Measurements from ENCODE around the gene MPRIP. TPM values are rescaled to one million over a fixed set of nuclear protein-coding genes. Genes with fewer than 3 reads are reported as not detected.

MPRIP gene
- total RNA-seq, 1 experiment from 2014 or later = 443 TPM

GRCh38 chr17:17221329-17221728 lies 179.1 kb downstream of the MPRIP start:
- CTCF ChIA-PET = no interaction called here
- intact Hi-C loops (cut with micrococcal nuclease; ENCODE audit: unreplicated experiment) = no loop called here
- peaks cover 3% of the 10 kb centered on the region; the same call in 1 of the 2 replicates for H4K20me1 ChIP-seq (ENCODE audit: insufficient read depth)
- no peak overlapping the region for H3K4me2 ChIP-seq
- no peak for TF ChIP-seq CTCF (conservative IDR thresholded peaks at IDR 0.05)
- no peak for TF ChIP-seq EZH2 (IDR thresholded peaks at IDR 0.05; ENCODE audit: low read depth)
- no peak overlapping the region for H3K4me3 ChIP-seq
- H3K9me3 ChIP-seq (ENCODE audit: insufficient read depth, low read depth) = no peaks in the 10 kb centered on the region
- no TSS peak for BruUV-seq (replicated peaks)
- no peak for DNase-seq
- peaks cover 18% of the 10 kb centered on the region; the same call in 1 of the 2 replicates for H3K36me3 ChIP-seq (ENCODE audit: low read depth)
- no peaks in the 10 kb centered on the region for H3F3A ChIP-seq (ENCODE audit: insufficient read depth, low read depth)
- no peaks in the 10 kb centered on the region for H3K79me2 ChIP-seq (ENCODE audit: low read depth)
- no peak overlapping the region for H3K27ac ChIP-seq
- H3K9me2 ChIP-seq (ENCODE audit: insufficient read depth) = no peaks in the 10 kb centered on the region
- H3K27me3 ChIP-seq (ENCODE audit: insufficient read depth, low read depth) = no peaks in the 10 kb centered on the region
- POLR2A ChIA-PET (ENCODE audit: unreplicated experiment) = no interaction called here
- no peak overlapping the region for H2AFZ ChIP-seq
- no peaks in the 10 kb centered on the region for H3K4me1 ChIP-seq (replicated peaks; ENCODE audit: insufficient read depth)

- H4K20me1 ChIP-seq (ENCODE audit: insufficient read depth) = peaks cover 3% of the 10 kb centered on the region; the same call in 1 of the 2 replicates
- ChIA-PET CTCF (no interaction called here), POLR2A (ENCODE audit: unreplicated experiment) (no interaction called here)
- no peaks in the 10 kb centered on the region for H3K4me1 ChIP-seq (replicated peaks; ENCODE audit: insufficient read depth)
- no peaks in the 10 kb centered on the region for H3K9me3 ChIP-seq (ENCODE audit: insufficient read depth, low read depth)
- intact Hi-C loops (cut with micrococcal nuclease; ENCODE audit: unreplicated experiment) = no loop called here
- no peak overlapping the region for H3K4me2 ChIP-seq
- H3K9me2 ChIP-seq (ENCODE audit: insufficient read depth) = no peaks in the 10 kb centered on the region
- H3K79me2 ChIP-seq (ENCODE audit: low read depth) = no peaks in the 10 kb centered on the region
- H2AFZ ChIP-seq = no peak overlapping the region
- TF ChIP-seq CTCF (conservative IDR thresholded peaks at IDR 0.05) = no peak
- H3K27ac ChIP-seq = no peak overlapping the region
- BruUV-seq (replicated peaks) = no TSS peak
- H3F3A ChIP-seq (ENCODE audit: insufficient read depth, low read depth) = no peaks in the 10 kb centered on the region
- H3K4me3 ChIP-seq = no peak overlapping the region
- no peak for DNase-seq
- peaks cover 23% of the 10 kb centered on the region; the same call in 1 of the 2 replicates for H3K36me3 ChIP-seq (ENCODE audit: low read depth)
- no peaks in the 10 kb centered on the region for H3K27me3 ChIP-seq (ENCODE audit: insufficient read depth, low read depth)
Observed at GRCh38 chr17:17223736-17224135, 181.5 kb downstream of the MPRIP start.

- Histone ChIP-seq H3K27ac (no peak overlapping the region), H3F3A (ENCODE audit: insufficient read depth, low read depth) (no peaks in the 10 kb centered on the region), H2AFZ (no peak overlapping the region), H4K20me1 (ENCODE audit: insufficient read depth) (peaks cover 3% of the 10 kb centered on the region; the same call in 1 of the 2 replicates), H3K9me2 (ENCODE audit: insufficient read depth) (no peaks in the 10 kb centered on the region), H3K79me2 (ENCODE audit: low read depth) (no peaks in the 10 kb centered on the region), H3K4me2 (no peak overlapping the region), H3K4me1 (replicated peaks; ENCODE audit: insufficient read depth) (no peaks in the 10 kb centered on the region), H3K4me3 (no peak overlapping the region), H3K36me3 (ENCODE audit: low read depth) (peaks cover 23% of the 10 kb centered on the region; the same call in 1 of the 2 replicates), H3K9me3 (ENCODE audit: insufficient read depth, low read depth) (no peaks in the 10 kb centered on the region), H3K27me3 (ENCODE audit: insufficient read depth, low read depth) (no peaks in the 10 kb centered on the region)
- intact Hi-C loops (cut with micrococcal nuclease; ENCODE audit: unreplicated experiment) = no loop called here
- no peak for TF ChIP-seq EZH2 (IDR thresholded peaks at IDR 0.05; ENCODE audit: low read depth)
- ChIA-PET CTCF (no interaction called here), POLR2A (ENCODE audit: unreplicated experiment) (no interaction called here)
- DNase-seq = no peak
- no TSS peak for BruUV-seq (replicated peaks)
Observed at GRCh38 chr17:17224137-17224536, 181.9 kb downstream of the MPRIP start.

GRCh38 chr17:17225901-17226300 lies 183.6 kb downstream of the MPRIP start:
- POLR2A ChIA-PET (ENCODE audit: unreplicated experiment) = no interaction called here
- BruUV-seq (replicated peaks) = no TSS peak
- Histone ChIP-seq H3F3A (ENCODE audit: insufficient read depth, low read depth) (no peaks in the 10 kb centered on the region), H3K27me3 (ENCODE audit: insufficient read depth, low read depth) (no peaks in the 10 kb centered on the region), H3K36me3 (ENCODE audit: low read depth) (peaks cover 25% of the 10 kb centered on the region; the same call in 1 of the 2 replicates), H3K4me3 (no peak overlapping the region), H4K20me1 (ENCODE audit: insufficient read depth) (peaks cover 3% of the 10 kb centered on the region; the same call in 1 of the 2 replicates), H3K4me1 (replicated peaks; ENCODE audit: insufficient read depth) (no peaks in the 10 kb centered on the region), H3K27ac (no peak overlapping the region), H3K79me2 (ENCODE audit: low read depth) (no peaks in the 10 kb centered on the region), H2AFZ (no peak overlapping the region), H3K9me3 (ENCODE audit: insufficient read depth, low read depth) (no peaks in the 10 kb centered on the region), H3K4me2 (no peak overlapping the region), H3K9me2 (ENCODE audit: insufficient read depth) (no peaks in the 10 kb centered on the region)
- TF ChIP-seq CTCF (conservative IDR thresholded peaks at IDR 0.05) (no peak), EZH2 (IDR thresholded peaks at IDR 0.05; ENCODE audit: low read depth) (no peak)
- intact Hi-C loops (cut with micrococcal nuclease; ENCODE audit: unreplicated experiment) = no loop called here
- CTCF ChIA-PET = no interaction called here
- no peak for DNase-seq

Measured in PC-9 (cell line).